Activated CD4-positive, alpha-beta T cell treated with anti-CD3 and anti-CD28 coated beads, Interleukin-2, amount 50 U/mL, for 48 hours (primary cell): ENCODE data around the gene ABCC1.
"Not testable (repeated sequence)": the region's sequence is repeated elsewhere in the genome, so short reads cannot be mapped to it uniquely, and the experiment has no call there.

Experiments used
- DNase-seq, 2 experiments: peaks; one replicate each; pipeline ENCODE4 v3.0.0-alpha.2; 2020

ABCC1 gene

GRCh38 chr16:15970743-15971439, 21.5 kb downstream of the ABCC1 start:
- DNase-seq = no peak

- no peak for DNase-seq
Measured at GRCh38 chr16:15971440-15971815, 22.0 kb downstream of the ABCC1 start.

DNA sequence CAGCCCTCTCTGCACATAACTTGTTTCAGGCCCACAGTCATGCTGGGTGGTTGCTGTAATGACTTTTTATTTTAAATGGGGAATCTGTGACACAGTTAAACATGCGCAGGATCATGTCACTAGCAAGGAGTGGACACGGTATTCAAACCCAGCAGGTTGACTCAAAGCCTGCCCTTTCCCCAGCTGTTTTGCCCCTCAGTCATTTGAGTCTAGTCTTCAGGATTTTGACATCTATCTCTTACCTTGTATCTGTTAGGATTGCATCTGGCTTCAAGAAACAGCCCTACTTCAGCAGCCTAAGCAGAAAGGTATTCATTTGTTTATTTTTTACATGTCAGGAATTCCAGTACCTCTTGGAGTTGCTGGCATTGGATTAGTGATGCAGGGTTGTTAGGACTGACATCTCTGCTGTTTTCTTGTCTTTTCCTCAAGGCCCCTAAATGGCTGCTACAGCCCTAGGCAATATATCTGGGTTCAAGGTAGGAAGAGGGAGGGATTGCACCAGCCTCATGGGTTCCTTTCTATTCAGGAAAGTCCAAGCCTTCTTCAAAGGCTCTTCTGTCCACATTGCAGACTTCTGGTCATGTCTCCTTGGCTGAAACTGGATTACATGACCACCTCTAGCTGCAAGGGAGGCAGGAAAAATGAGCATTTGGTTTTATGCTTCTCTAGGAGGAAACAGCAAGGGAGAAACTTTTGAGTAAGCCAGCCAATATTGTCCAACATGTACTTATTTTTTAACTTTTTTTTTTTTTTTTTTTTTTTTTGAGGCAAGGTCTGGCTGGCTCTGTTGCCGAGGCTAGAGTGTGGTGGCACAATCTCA, 22.8 kb downstream of the ABCC1 start:
- DNase-seq = no peak

DNA sequence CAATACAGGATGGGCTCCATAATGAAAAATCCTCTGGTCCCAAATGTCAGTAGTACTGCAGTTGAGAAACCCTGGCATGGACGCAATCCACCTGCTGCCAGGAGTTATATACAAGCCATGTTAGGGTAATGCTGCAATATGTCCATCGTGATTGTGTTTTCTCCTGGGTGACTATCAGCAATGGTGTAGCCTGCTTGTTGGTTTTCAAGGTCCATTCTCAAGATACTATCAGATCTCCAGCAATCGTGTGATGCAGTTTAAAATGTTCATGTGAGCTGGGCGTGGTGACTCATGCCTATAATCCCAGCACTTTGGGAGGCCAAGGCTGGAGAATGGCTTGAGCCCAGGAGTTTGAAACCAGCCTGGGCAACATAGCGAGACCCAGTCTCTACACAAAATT, 24.0 kb downstream of the ABCC1 start:
- DNase-seq = no peak

DNA sequence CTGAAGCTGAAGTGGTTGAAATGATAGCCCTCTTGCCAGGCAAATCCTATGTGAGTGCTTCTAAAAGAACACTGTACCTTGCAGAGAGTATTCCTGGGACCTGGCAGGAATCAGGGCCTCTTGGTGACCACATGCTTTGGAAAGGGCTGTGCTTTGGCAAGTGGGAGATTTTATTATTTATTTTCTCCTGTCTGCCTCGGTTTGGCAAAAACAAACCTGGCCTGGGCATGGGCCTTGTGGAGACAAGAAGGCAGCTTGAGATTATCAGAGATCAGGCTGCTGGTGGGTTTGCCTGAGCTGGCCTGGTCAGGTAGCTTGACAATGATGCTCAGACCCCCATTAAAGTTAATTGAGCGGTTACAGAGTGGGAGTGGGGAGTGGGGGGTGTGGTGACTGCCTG, 24.6 kb downstream of the ABCC1 start:
- DNase-seq = no peak

- no peak for DNase-seq
Measured at GRCh38 chr16:15975172-15975571, 25.8 kb downstream of the ABCC1 start.

DNA sequence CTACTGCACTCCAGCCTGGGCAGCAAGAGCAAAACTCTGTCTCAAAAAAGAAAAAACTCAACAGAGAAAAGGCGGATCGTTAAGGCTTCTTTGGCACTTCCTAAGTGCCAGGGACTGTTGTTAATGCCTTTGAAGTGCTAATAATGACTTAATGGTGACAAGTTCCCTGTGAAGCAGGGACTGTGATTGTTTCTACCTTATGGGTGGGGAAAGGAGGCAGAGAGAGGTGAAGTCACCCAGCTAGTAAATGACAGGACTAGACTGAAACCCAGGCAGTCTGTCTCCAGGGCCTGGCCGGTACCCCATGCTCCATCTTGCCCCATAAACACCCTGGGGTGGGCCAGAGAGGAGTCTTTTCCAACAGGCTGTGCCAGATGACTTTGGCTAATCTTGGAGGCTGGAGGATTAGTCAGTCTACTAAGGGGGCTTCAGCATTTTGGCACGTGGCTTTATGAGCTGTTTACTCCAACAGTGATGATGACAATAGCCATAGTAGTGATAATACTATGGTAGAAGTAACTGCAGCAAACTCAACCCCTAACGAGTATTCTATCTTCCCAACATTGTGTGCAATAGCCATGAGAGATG, 26.9 kb downstream of the ABCC1 start:
- DNase-seq = no peak

- no peak for DNase-seq
Measured at GRCh38 chr16:15976929-15977637, 27.7 kb downstream of the ABCC1 start.

- no peak for DNase-seq
Measured at GRCh38 chr16:15979801-15980200, 30.4 kb downstream of the ABCC1 start.

GRCh38 chr16:15980329-15980728, 30.9 kb downstream of the ABCC1 start:
- DNase-seq = no peak

GRCh38 chr16:15981382-15981781, 32.0 kb downstream of the ABCC1 start:
- no peak for DNase-seq

GRCh38 chr16:15982194-15982915, 32.9 kb downstream of the ABCC1 start:
- not testable (repeated sequence) for DNase-seq

DNA sequence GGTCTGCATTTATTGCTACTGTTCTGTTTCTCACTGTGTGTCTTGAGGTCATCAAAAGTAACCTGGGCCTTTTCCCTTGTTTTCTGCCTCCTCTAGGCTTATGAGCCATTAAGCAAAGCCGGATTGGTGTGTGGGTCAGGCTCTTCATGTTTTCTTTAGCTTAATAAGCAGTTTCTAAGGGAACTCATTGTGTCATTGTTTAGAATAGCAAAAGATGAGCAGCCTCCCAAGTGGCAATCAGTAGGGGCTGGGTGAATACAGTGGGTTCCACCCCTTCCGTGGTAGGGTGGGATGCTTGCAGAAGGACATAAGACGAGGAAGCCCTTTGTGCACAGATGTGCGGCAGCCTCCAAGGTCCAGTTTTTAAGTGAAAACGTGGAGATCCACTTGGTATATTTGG, 34.5 kb downstream of the ABCC1 start:
- DNase-seq = no peak

DNA sequence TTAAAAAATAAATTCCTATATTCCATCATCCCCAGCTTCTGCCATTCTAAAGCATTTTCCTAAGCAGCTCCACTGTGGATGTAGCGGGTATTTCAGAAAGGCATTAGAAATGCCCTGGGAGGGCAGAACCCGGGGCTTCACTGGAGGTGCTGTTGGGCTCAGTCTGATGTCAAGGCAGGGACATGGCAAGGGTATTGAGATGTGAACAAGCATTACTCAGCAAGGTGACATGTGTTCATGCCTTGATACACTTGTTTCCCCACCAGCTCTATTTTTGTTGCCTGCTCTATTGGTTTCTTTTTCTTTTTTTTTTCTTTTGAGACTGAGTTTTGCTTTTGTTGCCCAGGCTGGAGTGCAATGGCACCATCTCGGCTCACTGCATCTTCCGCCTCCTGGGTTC, 35.7 kb downstream of the ABCC1 start:
- no peak for DNase-seq

- no peak for DNase-seq
Measured at GRCh38 chr16:15986261-15986660, 36.8 kb downstream of the ABCC1 start.

DNA sequence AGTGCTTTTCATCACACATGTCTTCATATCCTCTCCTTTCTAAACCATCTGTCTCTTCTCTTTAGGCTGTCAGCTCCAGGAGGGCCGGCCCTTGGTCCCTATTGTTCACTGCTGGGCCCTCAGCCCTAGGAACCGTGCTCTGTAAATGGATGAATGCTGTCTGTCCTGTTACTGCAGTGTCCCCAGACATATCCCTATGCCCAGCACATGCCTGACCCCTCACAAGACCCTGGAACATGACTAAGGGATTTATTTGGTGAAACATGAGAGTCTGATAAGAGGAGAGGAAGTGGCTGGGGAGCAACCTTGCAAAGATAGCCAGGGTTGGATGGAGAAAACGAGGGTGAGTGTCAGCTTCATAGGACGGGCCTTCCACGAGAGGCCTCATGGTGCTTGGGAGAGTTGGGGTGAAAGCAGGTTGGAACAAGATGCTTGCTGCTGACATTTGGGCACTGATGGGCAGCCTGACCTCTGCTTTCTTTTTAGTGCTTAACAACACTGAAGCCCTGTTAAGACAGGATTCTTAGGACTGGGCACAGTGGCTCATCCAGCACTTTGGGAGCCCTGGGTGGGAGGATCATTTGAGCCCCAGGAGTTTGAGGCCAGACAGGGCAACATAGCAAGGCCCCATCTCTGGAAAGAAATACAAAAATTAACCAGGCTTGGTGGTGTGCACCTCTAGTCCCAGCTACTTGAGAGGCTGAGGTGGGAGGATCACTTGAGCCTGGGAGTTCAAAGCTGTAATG, 39.0 kb downstream of the ABCC1 start:
- no peak for DNase-seq

- DNase-seq = no peak
Measured at GRCh38 chr16:15990902-15991301, 41.5 kb downstream of the ABCC1 start.

GRCh38 chr16:15993128-15993527, 43.7 kb downstream of the ABCC1 start:
- DNase-seq = no peak

GRCh38 chr16:15993541-15993940, 44.1 kb downstream of the ABCC1 start:
- no peak for DNase-seq

- DNase-seq = no peak
Measured at GRCh38 chr16:15993946-15994665, 44.7 kb downstream of the ABCC1 start.

- DNase-seq = no peak
Measured at GRCh38 chr16:15996432-15997109, 47.2 kb downstream of the ABCC1 start.
